Smooth muscle cell (in vitro differentiated cells): ENCODE measurements around the gene RLIM. TPM values are rescaled to one million over a fixed set of nuclear protein-coding genes. Genes with fewer than 3 reads are reported as not detected.

Source experiments
- DNase-seq: peaks from one replicate; lab custom pipeline; 2025; ENCODE audit not compliant: unreplicated experiment; lab: John Stamatoyannopoulos, UW
- H2AFZ ChIP-seq: fragments of 200-600 bp; sonication (generic); 2 replicates; pipeline ENCODE4 v1.6.0; 2016; ENCODE audit warnings: antibody characterized with exemption, low read depth, mild to moderate bottlenecking
- H3F3A ChIP-seq: fragments of 200-600 bp; sonication (generic); 2 replicates; pipeline ENCODE4 v1.6.0; 2017; ENCODE audit warnings: antibody characterized with exemption, low read depth
- H3K27ac ChIP-seq: fragments of 200-600 bp; sonication (generic); 2 replicates; pipeline ENCODE4 v1.5.1; 2016; ENCODE audit warnings: low read depth, mild to moderate bottlenecking
- H3K27me3 ChIP-seq: fragments of 200-600 bp; sonication (generic); 2 replicates; pipeline ENCODE4 v1.6.1; 2016; ENCODE audit warnings: low read depth, mild to moderate bottlenecking
- H3K36me3 ChIP-seq: fragments of 200-600 bp; sonication (generic); 2 replicates; pipeline ENCODE4 v1.5.1; 2016; ENCODE audit warnings: low read depth
- H3K4me1 ChIP-seq: fragments of 200-600 bp; sonication (generic); 2 replicates; pipeline ENCODE4 v1.5.1; 2016; ENCODE audit warnings: low read depth
- H3K4me2 ChIP-seq: fragments of 200-600 bp; sonication (generic); 2 replicates; pipeline ENCODE4 v1.6.0; 2016; ENCODE audit warnings: mild to moderate bottlenecking
- H3K4me3 ChIP-seq: fragments of 200-600 bp; sonication (generic); 2 replicates; pipeline ENCODE4 v1.5.1; 2016; ENCODE audit warnings: mild to moderate bottlenecking
- H3K79me2 ChIP-seq: fragments of 200-600 bp; sonication (generic); 2 replicates; pipeline ENCODE4 v1.6.0; 2016; ENCODE audit warnings: low read depth, mild to moderate bottlenecking
- H3K9ac ChIP-seq: fragments of 200-600 bp; sonication (generic); 2 replicates; pipeline ENCODE4 v1.6.0; 2016; ENCODE audit warnings: low read depth
- H3K9me3 ChIP-seq: fragments of 200-600 bp; sonication (generic); replicated peaks from 2 replicates; pipeline ENCODE4 v1.5.1; 2016; ENCODE audit warnings: low read depth
- H4K20me1 ChIP-seq: fragments of 200-600 bp; sonication (generic); 2 replicates; pipeline ENCODE4 v1.6.0; 2016; ENCODE audit warnings: low read depth
- CTCF ChIP-seq: fragments of 200-600 bp; sonication (generic); IDR thresholded peaks from 2 replicates; pipeline ENCODE4 v1.5.1; 2017; ENCODE audit warnings: borderline replicate concordance, mild to moderate bottlenecking, antibody characterized with exemption; ENCODE audit not compliant: insufficient read depth, poor library complexity, severe bottlenecking
- WGBS: methylation state at CpG from one replicate; pipeline ENCODE4 v1.1.7; 2016; ENCODE audit warnings: low lambda C conversion rate; 5-methylcytosine and 5-hydroxymethylcytosine counted together
- polyA plus RNA-seq: library from polyadenylated mRNA; unstranded; fragments of >200 nt; fragmentation: Nextera tagmentation; extraction: Ambion mirVana; gene quantifications from 2 replicates; pipeline ENCODE4 v1.2.1, GENCODE V29; 2016
- total RNA-seq: library from RNA; depleted of rRNA; stranded (reverse); fragments of >200 nt; gene quantifications from 2 replicates; pipeline ENCODE4 v1.2.3, GENCODE V29; 2014

Gene RLIM
- total and polyA plus RNA-seq, 2 experiments from 2014 or later = 9.9 to 50.7 TPM

DNA sequence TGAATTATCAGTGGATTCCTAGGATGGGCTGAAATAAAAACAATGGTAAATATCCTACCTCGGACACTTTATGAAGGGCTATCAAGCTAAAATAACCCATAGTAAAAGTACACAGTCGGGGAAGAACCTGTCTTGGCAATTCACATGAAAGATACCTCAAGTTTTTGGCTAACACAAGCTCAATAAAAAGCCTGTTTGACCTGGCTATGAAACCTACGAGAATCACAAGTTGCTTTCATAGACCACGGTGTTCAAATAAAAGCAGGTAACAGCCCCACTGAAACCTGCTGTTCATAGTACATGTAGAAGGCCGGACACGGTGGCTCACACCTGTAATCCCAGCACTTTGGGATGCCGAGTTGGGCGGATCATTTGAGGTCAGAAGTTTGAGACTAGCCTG lies 12.3 kb downstream of the RLIM start:
- Histone ChIP-seq H3K27ac (no peak overlapping the region), H2AFZ (no peak overlapping the region), H3K4me3 (no peak overlapping the region), H4K20me1 (peaks cover 98% of the 10 kb centered on the region), H3K9ac (no peak overlapping the region), H3K9me3 (no peaks in the 10 kb centered on the region), H3K79me2 (peaks cover 92% of the 10 kb centered on the region), H3K27me3 (no peaks in the 10 kb centered on the region), H3K4me2 (no peak overlapping the region), H3K36me3 (no peaks in the 10 kb centered on the region), H3K4me1 (no peaks in the 10 kb centered on the region), H3F3A (no peaks in the 10 kb centered on the region)
- WGBS = 79% methylated on average over 8 of the region's 8 CpGs
- no peak for DNase-seq
- TF ChIP-seq CTCF = no peak

- Histone ChIP-seq H3K4me2 (no peak overlapping the region), H3K27ac (no peak overlapping the region), H2AFZ (no peak overlapping the region), H3K27me3 (no peaks in the 10 kb centered on the region), H3K36me3 (peaks cover 13% of the 10 kb centered on the region), H3F3A (no peaks in the 10 kb centered on the region), H3K4me3 (no peak overlapping the region), H4K20me1 (peaks cover 79% of the 10 kb centered on the region), H3K4me1 (no peaks in the 10 kb centered on the region), H3K9me3 (no peaks in the 10 kb centered on the region), H3K79me2 (peaks cover 19% of the 10 kb centered on the region), H3K9ac (no peak overlapping the region)
- no peak for DNase-seq
- 52% methylated on average over 2 of the region's 2 CpGs for WGBS
- TF ChIP-seq CTCF = no peak
Observed at GRCh38 chrX:74593593-74593992, 20.8 kb downstream of the RLIM start.

DNA sequence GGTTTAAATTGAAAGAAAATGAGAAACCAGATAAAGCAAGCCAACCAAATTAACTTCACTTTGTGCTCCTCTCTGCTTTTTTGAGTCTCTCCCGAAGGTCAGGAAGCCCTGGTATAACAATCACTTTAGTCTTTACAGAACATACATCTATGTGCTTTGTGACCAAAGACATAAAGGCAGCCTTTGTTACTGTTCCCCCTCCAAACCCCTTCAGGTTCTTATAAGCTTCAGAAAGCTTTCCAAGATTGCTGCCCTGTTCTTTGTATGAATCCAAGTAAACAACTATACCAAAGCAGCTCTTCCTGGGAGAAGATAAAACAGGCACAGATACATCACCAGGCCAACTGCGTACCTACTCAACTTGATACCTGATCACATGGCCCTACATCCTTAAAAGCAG lies 28.7 kb downstream of the RLIM start:
- Histone ChIP-seq H3K4me2 (no peak overlapping the region), H2AFZ (no peak overlapping the region), H3F3A (no peaks in the 10 kb centered on the region), H3K4me3 (no peak overlapping the region), H4K20me1 (peaks cover 31% of the 10 kb centered on the region), H3K79me2 (no peaks in the 10 kb centered on the region), H3K27me3 (no peaks in the 10 kb centered on the region), H3K9me3 (no peaks in the 10 kb centered on the region), H3K9ac (no peak overlapping the region), H3K4me1 (no peaks in the 10 kb centered on the region), H3K27ac (no peak overlapping the region), H3K36me3 (peaks cover 4% of the 10 kb centered on the region)
- no peak for TF ChIP-seq CTCF
- no peak for DNase-seq
- 81% methylated on average over 2 of the region's 2 CpGs for WGBS

DNA sequence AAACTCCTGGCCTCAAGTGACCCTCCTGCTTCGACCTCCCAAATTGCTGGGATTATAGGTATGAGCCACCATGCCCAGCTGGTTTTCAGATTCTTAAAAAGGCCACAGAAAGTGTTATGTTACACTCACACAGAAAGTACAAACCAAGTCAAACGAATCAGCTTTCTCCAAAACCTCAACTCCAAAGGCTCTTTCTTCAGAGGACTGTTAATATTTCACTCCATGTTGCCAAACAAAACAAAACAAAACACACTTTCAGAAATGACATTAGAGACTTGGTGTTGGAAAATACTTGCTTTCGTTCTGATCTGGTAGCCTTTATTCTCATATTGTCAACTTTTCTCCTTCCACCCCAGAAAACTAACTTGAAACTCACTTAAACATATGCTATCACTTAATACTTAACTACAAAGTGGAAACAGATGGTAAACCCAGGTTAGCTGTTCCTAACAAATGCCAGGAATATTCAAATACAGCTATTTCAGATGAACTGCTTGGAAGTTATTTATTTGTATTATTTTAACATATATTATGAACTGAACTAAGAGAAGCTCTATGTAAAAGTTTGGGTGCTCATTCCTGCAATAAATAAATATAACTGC lies 34.7 kb downstream of the RLIM start:
- Histone ChIP-seq H3K36me3 (no peaks in the 10 kb centered on the region), H3K9me3 (no peaks in the 10 kb centered on the region), H2AFZ (no peak overlapping the region), H3F3A (no peaks in the 10 kb centered on the region), H3K79me2 (no peaks in the 10 kb centered on the region), H3K9ac (no peak overlapping the region), H3K27me3 (no peaks in the 10 kb centered on the region), H3K4me2 (no peak overlapping the region), H3K4me3 (no peak overlapping the region), H3K27ac (no peak overlapping the region), H3K4me1 (no peaks in the 10 kb centered on the region), H4K20me1 (peaks cover 3% of the 10 kb centered on the region)
- no peak for TF ChIP-seq CTCF
- no peak for DNase-seq
- WGBS = 60% methylated on average over 3 of the region's 3 CpGs
